Vagina (tissue), 2 donors: Measurements from ENCODE around the gene WDR12. TPM values are rescaled to one million over a fixed set of nuclear protein-coding genes. Genes with fewer than 3 reads are reported as not detected.

ENCODE experiments used
- DNase-seq, 2 donors: peaks; one replicate each; pipeline ENCODE4 v3.0.0-alpha.2; 2017; ENCODE audit errors: extremely low spot score in 2 of 2
- H3K27ac ChIP-seq: fragments of 200-600 bp; sonication (generic); one replicate; pipeline ENCODE4 v1.5.1; 2019
- H3K27me3 ChIP-seq: fragments of 200-600 bp; sonication (generic); one replicate; pipeline ENCODE4 v1.5.1; 2019
- H3K36me3 ChIP-seq, 2 donors: fragments of 200-600 bp; sonication (generic); one replicate each; pipeline ENCODE4 v1.5.1; 2017 to 2019
- H3K4me1 ChIP-seq: fragments of 200-600 bp; sonication (generic); one replicate; pipeline ENCODE4 v1.5.1; 2019
- H3K4me3 ChIP-seq, 2 donors: fragments of 200-600 bp; sonication (generic); 1 replicate in 1 of 2; 2 replicates in 1 of 2; pipeline ENCODE4 v1.5.1; 2016 to 2019
- H3K9me3 ChIP-seq: fragments of 200-600 bp; sonication (generic); one replicate; pipeline ENCODE4 v1.5.1; 2019
- POLR2A ChIP-seq, 2 donors: fragments of 450-650 bp; IDR thresholded peaks; one replicate each; pipeline ENCODE4 v1.6.1; 2017; ENCODE audit warnings: antibody characterized with exemption in 2 of 2, mild to moderate bottlenecking in 2 of 2, moderate library complexity in 2 of 2
- POLR2AphosphoS5 ChIP-seq, 2 donors: sonication (generic); formaldehyde crosslinking; IDR thresholded peaks; one replicate each; pipeline ENCODE4 v1.9.0; 2017; ENCODE audit warnings: antibody characterized with exemption in 2 of 2, mild to moderate bottlenecking in 2 of 2, low read depth in 1 of 2; ENCODE audit not compliant: insufficient read depth in 1 of 2
- intact Hi-C: fragments of 100-400 bp; cut with DNase I; formaldehyde crosslinking; loops from one replicate; pipeline ENCODE4 v1.15.1; 2023
- total RNA-seq: library from RNA; depleted of rRNA; stranded (reverse); fragments of >200 nt; gene quantifications from one replicate; pipeline ENCODE4 v1.2.3, GENCODE V29; 2016
- TF ChIP-seq, protein P1 (sequence below), 3 experiments: fragments of 450-650 bp in 2 of 3; fragments of 200-600 bp in 1 of 3; sonication (generic) in 1 of 3; IDR thresholded peaks; one replicate each; pipeline ENCODE4 v1.5.1; 2017 to 2019; ENCODE audit warnings: antibody characterized with exemption in 3 of 3, mild to moderate bottlenecking in 2 of 3, moderate library complexity in 2 of 3

Gene WDR12
- total RNA-seq, 1 donor from 2014 or later = 25.5 TPM

DNA sequence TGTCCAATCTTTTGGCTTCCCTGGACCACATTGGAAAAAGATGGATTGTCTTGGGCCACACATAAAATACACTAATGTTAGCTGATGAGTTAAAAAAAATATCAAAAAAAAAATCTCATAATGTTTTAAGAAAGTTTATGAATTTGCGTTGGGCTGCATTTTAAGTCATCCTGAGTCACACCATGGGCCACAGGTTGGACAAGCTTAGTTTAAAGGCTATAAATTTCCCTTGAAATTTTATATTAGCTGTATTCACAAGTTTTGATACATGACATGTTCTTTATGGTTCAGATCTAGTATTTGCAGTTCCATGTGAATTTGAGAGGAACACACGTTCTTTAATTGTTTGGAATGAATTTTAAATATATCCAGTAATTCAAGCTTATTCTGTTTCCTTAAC is 22.5 kb upstream of the WDR12 start:
- Histone ChIP-seq H3K27me3 (no peaks in the 10 kb centered on the region), H3K27ac (no peak overlapping the region), H3K4me3 (no peak overlapping the region), H3K9me3 (no peaks in the 10 kb centered on the region), H3K36me3 (peaks cover 0 to 8% of the 10 kb centered on the region in 2 donors), H3K4me1 (no peaks in the 10 kb centered on the region)
- DNase-seq = no peak
- TF ChIP-seq POLR2A (IDR thresholded peaks at IDR 0.05) = no peak
- TF ChIP-seq POLR2AphosphoS5 (IDR thresholded peaks at IDR 0.05; ENCODE audit: insufficient read depth in 1 of 2, low read depth in 1 of 2) = no peak
- TF ChIP-seq, protein P1, sequence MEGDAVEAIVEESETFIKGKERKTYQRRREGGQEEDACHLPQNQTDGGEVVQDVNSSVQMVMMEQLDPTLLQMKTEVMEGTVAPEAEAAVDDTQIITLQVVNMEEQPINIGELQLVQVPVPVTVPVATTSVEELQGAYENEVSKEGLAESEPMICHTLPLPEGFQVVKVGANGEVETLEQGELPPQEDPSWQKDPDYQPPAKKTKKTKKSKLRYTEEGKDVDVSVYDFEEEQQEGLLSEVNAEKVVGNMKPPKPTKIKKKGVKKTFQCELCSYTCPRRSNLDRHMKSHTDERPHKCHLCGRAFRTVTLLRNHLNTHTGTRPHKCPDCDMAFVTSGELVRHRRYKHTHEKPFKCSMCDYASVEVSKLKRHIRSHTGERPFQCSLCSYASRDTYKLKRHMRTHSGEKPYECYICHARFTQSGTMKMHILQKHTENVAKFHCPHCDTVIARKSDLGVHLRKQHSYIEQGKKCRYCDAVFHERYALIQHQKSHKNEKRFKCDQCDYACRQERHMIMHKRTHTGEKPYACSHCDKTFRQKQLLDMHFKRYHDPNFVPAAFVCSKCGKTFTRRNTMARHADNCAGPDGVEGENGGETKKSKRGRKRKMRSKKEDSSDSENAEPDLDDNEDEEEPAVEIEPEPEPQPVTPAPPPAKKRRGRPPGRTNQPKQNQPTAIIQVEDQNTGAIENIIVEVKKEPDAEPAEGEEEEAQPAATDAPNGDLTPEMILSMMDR (IDR thresholded peaks at IDR 0.05) = no peak
- intact Hi-C loops = no loop called here

DNA sequence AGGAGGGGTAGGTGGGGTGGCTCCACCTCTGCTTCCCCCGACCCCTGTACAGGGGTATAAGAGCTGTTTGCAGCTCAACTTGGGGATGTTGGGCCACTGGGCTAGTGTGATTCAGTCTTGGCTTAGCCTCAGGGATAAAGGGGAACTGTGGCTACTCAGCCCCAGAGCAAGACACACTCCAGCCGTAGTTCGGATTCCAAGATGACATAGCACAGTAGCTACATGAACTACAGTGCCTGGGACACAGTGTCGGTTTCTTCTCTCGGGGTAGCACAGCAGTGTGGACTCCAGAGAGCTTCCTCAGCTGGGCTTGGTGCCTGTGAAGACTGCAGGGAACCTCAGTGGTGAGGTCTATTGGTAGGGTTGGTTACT is 21.7 kb upstream of the WDR12 start:
- TF ChIP-seq, protein P1 (IDR thresholded peaks at IDR 0.05) = no peak
- TF ChIP-seq POLR2AphosphoS5 (IDR thresholded peaks at IDR 0.05; ENCODE audit: insufficient read depth in 1 of 2, low read depth in 1 of 2) (no peak), POLR2A (IDR thresholded peaks at IDR 0.05) (no peak)
- H3K36me3 ChIP-seq = peaks cover 0 to under 1% of the 10 kb centered on the region in 2 donors
- intact Hi-C loops = no loop called here

DNA sequence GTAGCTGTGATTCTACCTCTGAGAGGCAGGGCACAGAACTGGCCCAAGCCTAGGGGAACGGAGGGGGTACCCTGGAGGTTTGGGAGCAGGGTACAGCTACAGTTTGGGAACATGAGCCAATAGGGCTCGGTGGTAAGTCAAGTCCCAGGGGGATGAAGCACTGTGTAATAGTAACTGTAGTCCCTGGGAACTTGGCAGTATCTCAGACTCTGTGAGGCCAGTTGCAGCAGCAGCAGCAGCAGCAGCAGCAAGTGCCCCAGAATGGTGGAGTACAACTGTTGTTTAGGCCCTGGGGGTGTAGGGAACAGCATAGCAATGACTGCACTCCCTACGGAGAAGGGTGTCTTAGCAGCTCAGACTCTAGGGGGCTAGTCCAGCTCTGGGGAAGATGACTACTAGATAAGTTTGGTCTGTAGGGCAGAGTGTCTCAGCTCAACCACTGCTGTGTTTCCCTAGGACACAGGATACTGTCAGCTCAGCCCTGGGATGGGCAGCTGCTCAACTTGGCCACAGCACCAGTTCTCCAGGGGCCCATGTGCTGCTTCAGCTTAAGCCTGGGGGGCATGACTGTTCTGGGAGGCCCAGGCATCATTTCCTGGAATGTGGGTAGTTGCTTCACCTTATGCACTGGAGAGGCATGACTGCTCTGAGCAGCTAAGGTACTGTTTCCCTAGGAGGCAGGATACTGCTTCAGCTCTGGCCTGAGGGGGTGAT is 21.1 kb upstream of the WDR12 start:
- intact Hi-C loops = no loop called here
- Histone ChIP-seq H3K27ac (no peak overlapping the region), H3K4me1 (no peaks in the 10 kb centered on the region), H3K4me3 (no peak overlapping the region), H3K27me3 (no peaks in the 10 kb centered on the region), H3K36me3 (no peaks in the 10 kb centered on the region), H3K9me3 (no peaks in the 10 kb centered on the region)
- TF ChIP-seq, protein P1 (IDR thresholded peaks at IDR 0.05) = no peak
- no peak for TF ChIP-seq POLR2A (IDR thresholded peaks at IDR 0.05)
- no peak for TF ChIP-seq POLR2AphosphoS5 (IDR thresholded peaks at IDR 0.05; ENCODE audit: insufficient read depth in 1 of 2, low read depth in 1 of 2)
- DNase-seq = no peak

More for the DNA sequence above, 21.7 kb upstream of the WDR12 start:
- Histone ChIP-seq H3K27me3 (no peaks in the 10 kb centered on the region), H3K9me3 (no peaks in the 10 kb centered on the region), H3K27ac (no peak overlapping the region), H3K4me3 (no peak overlapping the region), H3K4me1 (no peaks in the 10 kb centered on the region)
- DNase-seq = no peak

DNA sequence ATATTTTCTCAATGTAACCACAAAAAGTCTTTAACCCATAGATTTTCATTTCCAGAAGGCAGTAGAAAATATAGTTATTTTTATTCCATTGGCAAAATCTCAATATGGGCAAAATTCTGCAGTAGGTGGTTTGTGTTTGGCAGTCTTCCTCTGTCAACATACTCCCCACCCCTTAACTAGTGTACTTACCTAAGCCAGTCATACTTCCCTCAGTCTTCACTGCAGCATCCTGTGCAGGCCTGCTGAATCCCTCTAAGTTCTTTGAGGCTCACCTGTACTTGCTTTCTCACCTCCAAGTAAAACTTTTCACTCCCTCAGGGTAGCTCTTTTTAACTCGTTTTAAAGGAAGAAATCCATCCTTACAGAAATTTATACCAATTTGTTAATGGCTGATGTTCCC is 7.4 kb upstream of the WDR12 start:
- TF ChIP-seq POLR2AphosphoS5 (IDR thresholded peaks at IDR 0.05; ENCODE audit: insufficient read depth in 1 of 2, low read depth in 1 of 2) (no peak), POLR2A (IDR thresholded peaks at IDR 0.05) (no peak)
- TF ChIP-seq, protein P1 (IDR thresholded peaks at IDR 0.05) = no peak
- Histone ChIP-seq H3K36me3 (peaks cover 0 to 18% of the 10 kb centered on the region in 2 donors), H3K4me3 (no peak overlapping the region), H3K27ac (no peak overlapping the region), H3K9me3 (no peaks in the 10 kb centered on the region), H3K4me1 (no peaks in the 10 kb centered on the region), H3K27me3 (no peaks in the 10 kb centered on the region)
- intact Hi-C loops = no loop called here
- DNase-seq = no peak
